ENCODE measurements around the gene PGS1.

PGS1 gene

GRCh38 chr17:78346605-78347250 lies 31.7 kb upstream of the PGS1 start:
- no peak overlapping the region for H2AFZ ChIP-seq (ENCODE audit: low read depth, low read length)
- no peaks in the 10 kb centered on the region for H3K36me3 ChIP-seq (ENCODE audit: insufficient read depth, low read length)
- ATAC-seq (ENCODE audit: insufficient read depth, low read depth), result no peak
- H4K20me1 ChIP-seq (ENCODE audit: insufficient read depth, low read length), result peaks cover 7% of the 10 kb centered on the region; the same call in 1 of the 2 replicates
- no peak overlapping the region for H3K9ac ChIP-seq (ENCODE audit: low read depth, low read length)
- peaks cover 13% of the 10 kb centered on the region for H3K4me1 ChIP-seq (ENCODE audit: insufficient read depth, low read length)
- no peak overlapping the region for H3K27ac ChIP-seq (ENCODE audit: low read length)
- TF ChIP-seq EZH2 (IDR thresholded peaks at IDR 0.05; ENCODE audit: borderline replicate concordance, low read depth, low read length, severe bottlenecking), result no peak
- TF ChIP-seq, protein P1, sequence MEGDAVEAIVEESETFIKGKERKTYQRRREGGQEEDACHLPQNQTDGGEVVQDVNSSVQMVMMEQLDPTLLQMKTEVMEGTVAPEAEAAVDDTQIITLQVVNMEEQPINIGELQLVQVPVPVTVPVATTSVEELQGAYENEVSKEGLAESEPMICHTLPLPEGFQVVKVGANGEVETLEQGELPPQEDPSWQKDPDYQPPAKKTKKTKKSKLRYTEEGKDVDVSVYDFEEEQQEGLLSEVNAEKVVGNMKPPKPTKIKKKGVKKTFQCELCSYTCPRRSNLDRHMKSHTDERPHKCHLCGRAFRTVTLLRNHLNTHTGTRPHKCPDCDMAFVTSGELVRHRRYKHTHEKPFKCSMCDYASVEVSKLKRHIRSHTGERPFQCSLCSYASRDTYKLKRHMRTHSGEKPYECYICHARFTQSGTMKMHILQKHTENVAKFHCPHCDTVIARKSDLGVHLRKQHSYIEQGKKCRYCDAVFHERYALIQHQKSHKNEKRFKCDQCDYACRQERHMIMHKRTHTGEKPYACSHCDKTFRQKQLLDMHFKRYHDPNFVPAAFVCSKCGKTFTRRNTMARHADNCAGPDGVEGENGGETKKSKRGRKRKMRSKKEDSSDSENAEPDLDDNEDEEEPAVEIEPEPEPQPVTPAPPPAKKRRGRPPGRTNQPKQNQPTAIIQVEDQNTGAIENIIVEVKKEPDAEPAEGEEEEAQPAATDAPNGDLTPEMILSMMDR (IDR thresholded peaks at IDR 0.05; ENCODE audit: borderline replicate concordance, extremely low read depth, low read length, poor library complexity, severe bottlenecking), result no peak
- no peaks in the 10 kb centered on the region for H3K9me3 ChIP-seq (ENCODE audit: insufficient read depth, low read length, severe bottlenecking)
- no peaks in the 10 kb centered on the region for H3K79me2 ChIP-seq (ENCODE audit: insufficient read depth, low read length)
- no peak overlapping the region for H3K4me3 ChIP-seq (ENCODE audit: low read depth in 1 of 2, low read length in 2 of 2)
- H3K27me3 ChIP-seq (ENCODE audit: insufficient read depth, low read length, poor library complexity), result peaks cover 8% of the 10 kb centered on the region
- DNase-seq, result no peak
- no peak overlapping the region for H3K4me2 ChIP-seq (ENCODE audit: insufficient read depth, low read length)

GRCh38 chr17:78347453-78347852 lies 31.0 kb upstream of the PGS1 start:
- DNase-seq (no peak), ATAC-seq (ENCODE audit: insufficient read depth, low read depth) (no peak)
- Histone ChIP-seq H4K20me1 (ENCODE audit: insufficient read depth, low read length) (peaks cover 10% of the 10 kb centered on the region; the same call in 1 of the 2 replicates), H3K9ac (ENCODE audit: low read depth, low read length) (no peak overlapping the region), H3K4me1 (ENCODE audit: insufficient read depth, low read length) (peaks cover 20% of the 10 kb centered on the region), H3K27me3 (ENCODE audit: insufficient read depth, low read length, poor library complexity) (peaks cover 13% of the 10 kb centered on the region), H3K36me3 (ENCODE audit: insufficient read depth, low read length) (no peaks in the 10 kb centered on the region), H3K4me3 (ENCODE audit: low read depth in 1 of 2, low read length in 2 of 2) (no peak overlapping the region), H3K9me3 (ENCODE audit: insufficient read depth, low read length, severe bottlenecking) (no peaks in the 10 kb centered on the region), H2AFZ (ENCODE audit: low read depth, low read length) (no peak overlapping the region), H3K79me2 (ENCODE audit: insufficient read depth, low read length) (no peaks in the 10 kb centered on the region), H3K4me2 (ENCODE audit: insufficient read depth, low read length) (no peak overlapping the region), H3K27ac (ENCODE audit: low read length) (no peak overlapping the region)
- TF ChIP-seq, protein P1 (IDR thresholded peaks at IDR 0.05; ENCODE audit: borderline replicate concordance, extremely low read depth, low read length, poor library complexity, severe bottlenecking), result no peak
- no peak for TF ChIP-seq EZH2 (IDR thresholded peaks at IDR 0.05; ENCODE audit: borderline replicate concordance, low read depth, low read length, severe bottlenecking)

DNA sequence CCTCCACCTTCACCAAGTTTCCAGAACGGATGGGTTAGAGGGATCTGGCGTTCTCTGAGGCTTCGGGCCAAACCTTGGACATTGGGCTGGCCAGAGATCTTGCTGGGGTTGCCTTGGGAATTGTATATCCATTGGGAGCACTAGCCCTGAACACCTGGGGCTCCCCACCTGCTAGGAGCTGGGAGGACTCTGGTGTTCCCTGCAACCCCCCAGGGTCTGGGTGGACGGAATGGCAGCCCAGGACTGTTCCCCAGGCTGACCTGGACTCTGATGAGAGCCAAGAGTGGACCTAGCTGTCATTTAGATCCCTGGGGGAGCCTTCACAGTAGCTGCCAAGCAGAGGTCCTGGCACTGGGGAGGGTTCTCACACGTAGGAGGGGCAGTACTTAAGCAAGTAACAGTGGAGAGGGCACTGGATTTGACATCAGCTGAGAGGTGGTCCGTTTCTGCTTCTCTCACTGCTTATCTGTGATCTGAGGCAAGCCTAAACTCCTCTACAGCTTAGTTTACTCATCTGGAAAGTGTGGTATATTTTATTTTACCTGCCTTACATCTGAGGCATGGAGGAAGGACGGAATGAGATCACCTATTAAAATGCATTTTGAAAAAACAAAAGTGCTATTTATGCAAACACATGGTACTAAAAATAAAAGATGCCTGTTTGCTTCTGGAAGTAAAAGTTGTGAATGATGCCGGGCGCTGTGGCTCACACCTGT lies 30.2 kb upstream of the PGS1 start:
- H3K79me2 ChIP-seq (ENCODE audit: insufficient read depth, low read length), result no peaks in the 10 kb centered on the region
- TF ChIP-seq EZH2 (IDR thresholded peaks at IDR 0.05; ENCODE audit: borderline replicate concordance, low read depth, low read length, severe bottlenecking), result no peak
- TF ChIP-seq, protein P1 (IDR thresholded peaks at IDR 0.05; ENCODE audit: borderline replicate concordance, extremely low read depth, low read length, poor library complexity, severe bottlenecking), result no peak
- no peak overlapping the region for H2AFZ ChIP-seq (ENCODE audit: low read depth, low read length)
- peaks cover 20% of the 10 kb centered on the region for H3K27me3 ChIP-seq (ENCODE audit: insufficient read depth, low read length, poor library complexity)
- DNase-seq (no peak), ATAC-seq (ENCODE audit: insufficient read depth, low read depth) (no peak)
- no peaks in the 10 kb centered on the region for H3K36me3 ChIP-seq (ENCODE audit: insufficient read depth, low read length)
- no peak overlapping the region for H3K4me3 ChIP-seq (ENCODE audit: low read depth in 1 of 2, low read length in 2 of 2)
- H3K4me2 ChIP-seq (ENCODE audit: insufficient read depth, low read length), result no peak overlapping the region
- H3K4me1 ChIP-seq (ENCODE audit: insufficient read depth, low read length), result peaks cover 23% of the 10 kb centered on the region
- H3K9me3 ChIP-seq (ENCODE audit: insufficient read depth, low read length, severe bottlenecking), result no peaks in the 10 kb centered on the region
- no peak overlapping the region for H3K9ac ChIP-seq (ENCODE audit: low read depth, low read length)
- H3K27ac ChIP-seq (ENCODE audit: low read length), result no peak overlapping the region
- H4K20me1 ChIP-seq (ENCODE audit: insufficient read depth, low read length), result peaks cover 12% of the 10 kb centered on the region

Data from DND-41 (cell line).